Body of pancreas (tissue), 4 donors: ENCODE results near the gene DDA1. TPM values are rescaled to one million over a fixed set of nuclear protein-coding genes. Genes with fewer than 3 reads are reported as not detected.

ENCODE experiments used
- ATAC-seq: fragments of 150-250 bp; one replicate; pipeline ENCODE4 v1.9.1; 2016
- DNase-seq, 4 donors: peaks; one replicate each; pipeline ENCODE4 v3.0.0-alpha.2; 2019
- H3K27ac ChIP-seq, 4 donors: fragments of 200-600 bp; sonication (generic); 1 replicate in 3 of 4; 2 replicates in 1 of 4; pipeline versions ENCODE4 v1.5.1 to v1.6.1; 2016 to 2019; ENCODE audit warnings: mild to moderate bottlenecking in 1 of 4, mixed read lengths in 1 of 4, moderate library complexity in 1 of 4
- H3K27me3 ChIP-seq, 2 donors: fragments of 200-600 bp; sonication (generic); one replicate each; pipeline ENCODE4 v1.6.0; 2016; ENCODE audit warnings: mild to moderate bottlenecking in 1 of 2
- H3K36me3 ChIP-seq, 2 donors: fragments of 200-600 bp; sonication (generic); replicated peaks in 1 of 2; 2 replicates each; pipeline ENCODE4 v1.5.1; 2016; ENCODE audit warnings: low read depth in 2 of 2; ENCODE audit not compliant: insufficient read depth in 1 of 2
- H3K4me1 ChIP-seq: fragments of 200-600 bp; sonication (generic); one replicate; pipeline ENCODE4 v1.6.0; 2016
- H3K4me3 ChIP-seq, 2 donors: fragments of 200-600 bp; sonication (generic); 1 replicate in 1 of 2; 2 replicates in 1 of 2; pipeline ENCODE4 v1.5.1; 2016 to 2019
- H3K9me3 ChIP-seq, 3 donors: fragments of 200-600 bp; sonication (generic); 1 replicate in 2 of 3; 2 replicates in 1 of 3; pipeline ENCODE4 v1.5.1; 2016
- CTCF ChIP-seq, 7 experiments: fragments of 450-650 bp in 4 of 7; fragments of 200-600 bp in 3 of 7; sonication (generic) in 3 of 7; IDR thresholded peaks; one replicate each; pipeline ENCODE4 v1.5.1; 2016 to 2019; ENCODE audit warnings: antibody characterized with exemption in 7 of 7
- POLR2A ChIP-seq, 3 donors: fragments of 450-650 bp; IDR thresholded peaks; one replicate each; pipeline ENCODE4 v1.6.1; 2016; ENCODE audit warnings: antibody characterized with exemption in 3 of 3, mild to moderate bottlenecking in 2 of 3
- WGBS, 2 donors: methylation state at CpG; one replicate each; pipeline ENCODE4 v1.1.5; 2017; 5-methylcytosine and 5-hydroxymethylcytosine counted together
- intact Hi-C: fragments of 100-400 bp; cut with DNase I; formaldehyde crosslinking; loops from one replicate; pipeline ENCODE4 v1.15.1; 2023
- total RNA-seq, 2 donors: library from RNA; depleted of rRNA; stranded (reverse); fragments of >200 nt; gene quantifications; one replicate each; pipeline ENCODE4 v1.1.0, GENCODE V29; 2016

Gene DDA1
- total RNA-seq, 2 donors from 2014 or later = 3.3 to 6.2 TPM

GRCh38 chr19:17327068-17327653 is 17.8 kb downstream of the DDA1 start:
- no peaks in the 10 kb centered on the region for H3K36me3 ChIP-seq
- peak overlapping the region in 1 of 4 donors; percentile 47 for H3K27ac ChIP-seq
- WGBS, 2 donors = 93 to 94% methylated on average over 8 to 22 of the region's 27 CpGs
- H3K4me3 ChIP-seq = no peak overlapping the region
- H3K27me3 ChIP-seq = no peaks in the 10 kb centered on the region
- no peak for ATAC-seq
- intact Hi-C loops = no loop called here
- H3K9me3 ChIP-seq = no peaks in the 10 kb centered on the region
- TF ChIP-seq POLR2A (IDR thresholded peaks at IDR 0.05) = no peak
- TF ChIP-seq CTCF (IDR thresholded peaks at IDR 0.05) = no peak
- peaks cover 22% of the 10 kb centered on the region for H3K4me1 ChIP-seq
- DNase-seq = no peak

GRCh38 chr19:17327654-17328516 is 18.5 kb downstream of the DDA1 start:
- Histone ChIP-seq H3K36me3 (no peaks in the 10 kb centered on the region), H3K27me3 (no peaks in the 10 kb centered on the region), H3K4me3 (peak overlapping the region in 1 of 2 donors; percentile 33), H3K27ac (peak overlapping the region in 3 of 4 donors; percentile 42 to 48 (median 47)), H3K9me3 (no peaks in the 10 kb centered on the region), H3K4me1 (peaks cover 22% of the 10 kb centered on the region)
- intact Hi-C loops = no loop called here
- WGBS, 2 donors = 19 to 58% methylated on average over 29 to 61 of the region's 64 CpGs
- peak; percentile 83 for ATAC-seq
- DNase-seq = peak; percentile 66 to 77 (median 71)
- TF ChIP-seq CTCF (IDR thresholded peaks at IDR 0.05) (peak in 3 of 7 experiments; percentile 30 to 46 (median 43)), POLR2A (IDR thresholded peaks at IDR 0.05) (peak in 2 of 3 donors; percentile 23 to 24)

GRCh38 chr19:17328517-17329365 is 19.4 kb downstream of the DDA1 start:
- ATAC-seq = peak; percentile 4
- Histone ChIP-seq H3K9me3 (no peaks in the 10 kb centered on the region), H3K27me3 (no peaks in the 10 kb centered on the region), H3K4me3 (peak overlapping the region in 1 of 2 donors; percentile 33), H3K4me1 (peaks cover 24% of the 10 kb centered on the region), H3K27ac (peak overlapping the region in 3 of 4 donors; percentile 42 to 48 (median 47)), H3K36me3 (no peaks in the 10 kb centered on the region)
- intact Hi-C loops = no loop called here
- TF ChIP-seq CTCF (IDR thresholded peaks at IDR 0.05) (no peak), POLR2A (IDR thresholded peaks at IDR 0.05) (no peak)
- DNase-seq = peak in 1 of 4 donors; percentile 20
- WGBS, 2 donors = 11 to 22% methylated on average over 7 to 74 of the region's 94 CpGs

DNA sequence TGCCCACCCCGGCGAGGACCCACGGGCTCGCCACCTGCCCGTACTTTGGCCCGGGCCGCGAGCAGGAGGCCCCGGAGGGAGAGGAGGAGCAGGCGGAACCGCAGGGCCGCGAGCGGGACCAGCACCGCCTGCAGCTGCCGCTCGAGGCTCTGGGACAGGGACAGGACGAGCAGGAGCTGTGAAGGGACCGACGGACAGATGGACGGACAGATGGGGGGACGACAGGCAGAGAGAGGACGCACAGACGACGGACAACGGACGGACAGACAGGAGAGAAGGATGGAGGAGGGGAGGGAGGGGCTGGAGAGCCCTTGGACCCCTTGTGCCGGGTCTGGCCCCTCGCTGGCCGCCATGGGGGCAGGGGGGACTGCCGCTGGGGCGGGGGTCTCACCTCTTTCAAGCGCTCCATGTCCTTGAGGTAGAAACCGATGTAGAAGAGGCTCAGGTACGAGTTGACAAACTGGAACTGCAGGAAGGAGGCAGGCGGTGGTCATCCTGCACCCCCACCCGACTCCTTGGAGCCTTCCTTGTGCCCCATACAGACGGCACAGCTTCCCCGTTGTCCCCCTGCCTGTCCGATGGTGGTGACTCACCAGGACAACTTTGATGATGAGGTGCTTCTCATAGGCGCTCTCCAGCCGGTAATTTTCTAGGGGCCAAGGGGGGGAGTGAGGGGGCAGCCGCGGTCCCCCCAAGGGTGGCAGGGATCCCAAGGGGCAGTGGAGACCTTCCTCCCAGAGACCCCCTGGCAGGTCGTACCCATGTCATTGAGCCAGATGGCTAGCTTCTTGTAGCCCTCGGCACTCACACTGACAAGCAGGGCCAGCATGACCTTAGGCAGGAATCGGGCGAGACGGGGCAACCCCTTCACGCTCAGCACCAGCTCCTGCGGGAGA is 20.3 kb downstream of the DDA1 start:
- TF ChIP-seq CTCF (IDR thresholded peaks at IDR 0.05) (no peak), POLR2A (IDR thresholded peaks at IDR 0.05) (no peak)
- 70 to 73% methylated on average over 23 to 47 of the region's 51 CpGs for WGBS, 2 donors
- no peaks in the 10 kb centered on the region for H3K9me3 ChIP-seq
- H3K4me3 ChIP-seq = no peak overlapping the region
- ATAC-seq (no peak), DNase-seq (no peak)
- H3K27ac ChIP-seq = no peak overlapping the region
- H3K27me3 ChIP-seq = no peaks in the 10 kb centered on the region
- peaks cover 30% of the 10 kb centered on the region for H3K4me1 ChIP-seq
- no peaks in the 10 kb centered on the region for H3K36me3 ChIP-seq
- intact Hi-C loops = no loop called here
